Measurements from ENCODE around the gene RPS21. TPM values are rescaled to one million over a fixed set of nuclear protein-coding genes. Genes with fewer than 3 reads are reported as not detected.

The RPS21 gene
- total RNA-seq, 4 donors from 2014 or later: 1,582 to 2,182 (median 2,056) TPM

- DNase-seq (ENCODE audit: low spot score) (no peak), ATAC-seq (ENCODE audit: low FRiP score) (no peak)
- TF ChIP-seq CTCF (IDR thresholded peaks at IDR 0.05): no peak
Measured at GRCh38 chr20:62344782-62345181, 42.1 kb upstream of the RPS21 start.

GRCh38 chr20:62345681-62346370 is 41.1 kb upstream of the RPS21 start:
- ATAC-seq (ENCODE audit: low FRiP score) (no peak), DNase-seq (ENCODE audit: low spot score) (no peak)
- no peak for TF ChIP-seq CTCF (IDR thresholded peaks at IDR 0.05)

- ATAC-seq (ENCODE audit: low FRiP score) (no peak), DNase-seq (ENCODE audit: low spot score) (no peak)
- no peak for TF ChIP-seq CTCF (IDR thresholded peaks at IDR 0.05)
Measured at GRCh38 chr20:62346398-62347150, 40.3 kb upstream of the RPS21 start.

GRCh38 chr20:62347151-62347404 is 39.8 kb upstream of the RPS21 start:
- TF ChIP-seq CTCF (IDR thresholded peaks at IDR 0.05): no peak
- DNase-seq (ENCODE audit: low spot score): no peak
- no peak for ATAC-seq (ENCODE audit: low FRiP score)

- DNase-seq (ENCODE audit: low spot score): no peak
- no peak for TF ChIP-seq CTCF (IDR thresholded peaks at IDR 0.05)
- ATAC-seq (ENCODE audit: low FRiP score): no peak
Measured at GRCh38 chr20:62347445-62347844, 39.5 kb upstream of the RPS21 start.

GRCh38 chr20:62348604-62349003 is 38.3 kb upstream of the RPS21 start:
- ATAC-seq (ENCODE audit: low FRiP score): no peak
- DNase-seq (ENCODE audit: low spot score): no peak
- no peak for TF ChIP-seq CTCF (IDR thresholded peaks at IDR 0.05)

- ATAC-seq (ENCODE audit: low FRiP score) (no peak), DNase-seq (ENCODE audit: low spot score) (no peak)
- TF ChIP-seq CTCF (IDR thresholded peaks at IDR 0.05): no peak
Measured at GRCh38 chr20:62349556-62350097, 37.3 kb upstream of the RPS21 start.
